Transverse colon (tissue), 3 donors: ENCODE data around the gene TRAPPC10.

Experiments used
- POLR2A ChIP-seq: fragments of 450-650 bp; IDR thresholded peaks from one replicate; pipeline ENCODE4 v1.6.1; 2016; ENCODE audit warnings: antibody characterized with exemption, mild to moderate bottlenecking, moderate library complexity
- TF ChIP-seq, protein P1 (sequence below), 5 experiments: fragments of 200-600 bp in 3 of 5; fragments of 450-650 bp in 2 of 5; sonication (generic) in 3 of 5; IDR thresholded peaks; 1 replicate in 2 of 5; 2 replicates in 3 of 5; pipeline ENCODE4 v1.5.1; 2016 to 2017; ENCODE audit warnings: antibody characterized with exemption in 5 of 5, inconsistent platforms in 3 of 5, mild to moderate bottlenecking in 2 of 5, moderate library complexity in 1 of 5

DNA sequence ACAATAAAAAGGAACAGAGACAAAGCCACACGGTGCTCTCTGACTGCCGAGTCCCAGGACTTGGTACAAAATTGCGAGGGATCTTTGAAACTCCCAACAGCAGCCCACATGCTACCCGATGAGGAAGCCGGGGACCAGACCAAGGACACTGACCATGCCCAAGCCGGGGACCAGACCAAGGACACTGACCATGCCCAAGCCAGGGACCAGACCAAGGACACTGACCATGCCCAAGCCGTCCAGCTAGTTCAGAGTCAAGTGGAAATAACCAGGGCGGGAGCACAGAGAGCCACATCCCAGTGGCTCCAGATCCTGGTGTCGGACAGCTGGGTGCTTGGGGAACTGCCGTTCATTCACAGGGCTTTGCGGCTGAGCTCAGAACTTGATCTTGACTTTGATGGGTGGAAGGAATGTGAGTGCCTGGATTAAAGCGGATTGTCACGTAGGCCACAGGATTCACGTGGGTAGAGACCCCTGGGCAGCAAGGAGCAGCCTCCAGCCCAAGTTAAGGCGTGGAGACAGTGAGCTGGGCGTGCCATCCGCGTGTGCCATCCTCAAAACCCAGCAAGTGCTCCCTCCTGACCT lies 16.5 kb upstream of the TRAPPC10 start:
- TF ChIP-seq, protein P1, sequence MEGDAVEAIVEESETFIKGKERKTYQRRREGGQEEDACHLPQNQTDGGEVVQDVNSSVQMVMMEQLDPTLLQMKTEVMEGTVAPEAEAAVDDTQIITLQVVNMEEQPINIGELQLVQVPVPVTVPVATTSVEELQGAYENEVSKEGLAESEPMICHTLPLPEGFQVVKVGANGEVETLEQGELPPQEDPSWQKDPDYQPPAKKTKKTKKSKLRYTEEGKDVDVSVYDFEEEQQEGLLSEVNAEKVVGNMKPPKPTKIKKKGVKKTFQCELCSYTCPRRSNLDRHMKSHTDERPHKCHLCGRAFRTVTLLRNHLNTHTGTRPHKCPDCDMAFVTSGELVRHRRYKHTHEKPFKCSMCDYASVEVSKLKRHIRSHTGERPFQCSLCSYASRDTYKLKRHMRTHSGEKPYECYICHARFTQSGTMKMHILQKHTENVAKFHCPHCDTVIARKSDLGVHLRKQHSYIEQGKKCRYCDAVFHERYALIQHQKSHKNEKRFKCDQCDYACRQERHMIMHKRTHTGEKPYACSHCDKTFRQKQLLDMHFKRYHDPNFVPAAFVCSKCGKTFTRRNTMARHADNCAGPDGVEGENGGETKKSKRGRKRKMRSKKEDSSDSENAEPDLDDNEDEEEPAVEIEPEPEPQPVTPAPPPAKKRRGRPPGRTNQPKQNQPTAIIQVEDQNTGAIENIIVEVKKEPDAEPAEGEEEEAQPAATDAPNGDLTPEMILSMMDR (IDR thresholded peaks at IDR 0.05), result no peak
- no peak for TF ChIP-seq POLR2A
